Medulla oblongata (tissue), 1 donor: ENCODE data around the gene MOB3B.
A peak's percentile ranks its signal among the peaks of the same experiment; 100 is the strongest.

Experiments used
- DNase-seq: peaks from one replicate; pipeline ENCODE4 v3.0.0-alpha.2; 2015; ENCODE audit errors: extremely low spot score

The MOB3B gene

DNA sequence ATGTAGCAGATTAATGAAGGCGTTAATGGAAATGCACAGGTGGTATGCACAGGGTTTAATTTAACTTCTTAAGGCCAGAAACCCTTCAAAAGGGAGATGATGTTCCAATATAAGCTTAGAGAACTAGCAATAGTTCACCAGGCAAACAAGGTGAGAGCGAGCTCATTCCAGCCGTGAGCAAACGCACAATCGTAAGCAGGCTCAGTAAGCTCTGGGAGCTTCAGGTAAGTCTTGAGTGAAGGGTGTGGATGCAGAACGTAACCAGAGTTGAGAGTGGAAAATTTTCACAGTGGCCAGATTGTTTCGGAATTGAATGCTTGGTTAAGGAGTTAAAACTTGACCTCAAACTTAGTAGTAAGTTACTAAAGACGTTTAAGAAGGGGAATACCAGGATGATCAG, 238.3 kb downstream of the MOB3B start:
- DNase-seq: no peak

DNA sequence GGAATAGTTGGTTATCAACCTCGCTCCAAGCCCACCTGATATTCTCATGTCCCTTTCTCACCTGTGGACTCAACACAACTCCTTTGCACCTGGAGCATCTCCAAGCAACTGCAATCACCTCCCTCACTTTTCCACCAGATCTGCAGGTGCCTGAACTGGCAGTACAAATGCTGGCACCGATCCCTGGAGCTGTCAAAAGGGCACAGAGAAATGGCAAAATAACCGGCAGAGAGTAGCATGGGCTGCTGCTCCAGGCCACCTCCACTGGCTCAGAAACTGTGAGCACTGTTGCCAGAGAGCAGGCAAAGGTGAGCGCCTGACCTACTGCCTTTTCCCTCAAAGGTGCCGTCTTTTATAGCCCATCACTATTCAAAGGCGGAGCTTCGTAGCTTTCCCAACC, 247.3 kb downstream of the MOB3B start:
- no peak for DNase-seq

DNA sequence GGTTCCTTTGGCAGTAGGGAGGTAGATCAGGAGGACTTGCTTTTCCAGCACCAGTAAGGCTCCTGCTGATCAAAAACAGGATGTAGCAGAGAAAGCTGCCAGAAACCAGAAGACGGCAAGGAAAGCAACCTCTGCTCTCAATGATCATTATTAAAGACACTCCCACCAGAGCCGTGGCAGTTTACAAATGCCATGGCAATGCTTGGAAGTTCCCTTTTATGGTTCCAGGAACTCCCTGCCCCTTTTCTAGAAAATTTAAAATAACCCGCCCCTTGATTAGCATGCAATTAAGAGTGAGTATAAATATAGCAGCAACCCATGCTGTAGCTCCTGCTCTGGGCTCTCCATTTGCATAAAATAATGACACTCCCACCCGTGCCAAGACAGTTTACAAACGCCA, 248.8 kb downstream of the MOB3B start:
- DNase-seq: no peak

DNA sequence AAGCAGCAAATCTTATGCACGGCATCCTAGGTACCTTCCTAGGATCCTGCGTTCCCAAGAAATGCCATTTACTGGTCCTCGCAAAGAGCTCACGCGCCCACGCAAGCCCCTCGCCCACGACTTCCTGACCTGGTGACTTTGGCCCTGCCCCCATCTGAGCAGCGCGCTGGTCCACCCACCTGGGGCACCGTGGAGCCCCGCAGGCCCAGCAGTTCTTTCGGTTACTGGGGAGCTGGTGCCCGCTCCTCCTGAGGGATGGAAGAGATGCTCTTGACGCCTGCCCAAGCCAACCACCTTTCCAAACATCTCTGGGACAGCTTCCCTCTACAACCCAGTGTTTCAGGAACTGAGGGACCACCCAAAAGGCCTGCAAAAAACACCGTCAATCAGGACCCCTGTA, 249.4 kb downstream of the MOB3B start:
- DNase-seq: no peak

DNA sequence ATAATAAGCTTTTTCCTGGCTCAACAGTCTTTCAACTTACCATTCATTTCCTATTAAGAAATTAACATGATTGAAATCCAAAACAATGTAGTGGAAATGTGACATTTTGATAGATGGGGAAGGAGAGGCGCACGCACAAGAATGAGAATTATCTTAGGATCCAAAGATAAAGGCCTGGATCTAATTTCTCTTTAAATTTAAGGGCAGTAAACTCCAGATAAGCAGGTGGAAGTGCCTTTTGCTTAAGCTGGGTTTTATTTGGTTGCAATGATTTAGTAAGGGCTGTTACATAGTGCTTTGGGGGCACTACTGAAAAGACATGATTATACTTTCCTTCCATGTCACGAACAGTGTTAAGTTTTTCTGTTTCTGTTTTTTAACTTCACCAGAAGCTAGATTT, 250.0 kb downstream of the MOB3B start:
- no peak for DNase-seq

DNA sequence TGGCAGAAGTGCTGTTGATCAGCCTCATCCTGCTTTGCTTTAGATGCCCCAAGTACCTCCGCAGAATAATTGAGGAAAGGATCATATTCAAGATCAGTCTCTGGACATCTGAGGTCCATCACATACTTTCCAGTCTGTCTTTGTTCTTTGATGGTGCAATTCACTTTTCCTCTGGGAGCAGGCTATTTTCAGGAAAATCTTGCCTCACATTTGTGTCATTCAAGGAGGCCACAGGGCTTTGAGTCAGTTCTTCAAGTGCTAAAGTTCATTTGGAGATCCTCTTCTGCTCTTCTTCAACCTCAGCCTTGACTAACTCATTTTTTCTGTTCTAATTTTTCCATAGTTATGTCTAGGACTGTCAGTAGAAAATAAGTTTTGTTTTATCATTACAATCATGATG, 251.2 kb downstream of the MOB3B start:
- no peak for DNase-seq

DNA sequence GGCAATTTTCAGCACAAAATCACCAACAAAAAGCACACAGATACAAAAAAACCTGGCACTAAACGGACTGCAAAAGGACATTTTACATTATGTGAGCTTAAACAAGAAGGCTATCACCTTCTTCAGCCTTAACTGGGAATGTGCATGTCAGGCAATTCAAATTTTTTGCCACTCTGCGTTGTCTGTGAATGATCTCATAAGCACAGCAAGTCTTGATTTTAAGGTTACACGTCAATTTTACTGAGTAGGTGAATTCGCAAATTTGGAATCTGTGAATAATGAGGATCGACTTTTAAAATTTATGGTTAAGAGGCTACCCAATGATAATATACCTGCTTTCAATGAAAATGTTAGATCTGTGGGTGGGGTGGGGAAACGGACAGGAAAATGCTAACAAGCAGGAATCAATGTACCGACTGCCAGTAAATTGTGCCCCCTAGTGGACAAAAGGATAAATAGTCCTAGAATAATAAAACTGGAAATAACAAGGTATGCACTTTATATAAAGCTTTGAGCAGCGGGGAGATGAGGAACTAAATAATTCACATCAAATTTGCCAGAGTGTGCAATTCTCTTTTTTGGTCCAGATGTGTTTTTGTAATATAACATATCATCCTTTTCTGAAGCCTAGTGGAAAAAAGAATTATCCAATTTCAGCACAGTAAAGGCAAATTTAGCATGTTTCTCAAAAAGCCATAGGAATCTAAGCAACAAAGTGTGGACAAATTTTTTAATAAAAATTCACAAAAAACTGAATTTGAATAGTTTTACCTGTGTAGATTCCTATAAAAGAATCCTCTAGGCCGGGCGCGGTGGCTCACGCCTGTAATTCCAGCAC, 253.2 kb downstream of the MOB3B start:
- peak; percentile 82 for DNase-seq
